HG02938 (cell line): ENCODE measurements around the gene P2RY6.

ENCODE experiments used
- ATAC-seq: cut with Tn5 transposase; IDR thresholded peaks from one replicate; pipeline ENCODE4 v1.9.1; 2021; ENCODE audit warnings: mild to moderate bottlenecking, moderate library complexity; ENCODE audit not compliant: unreplicated experiment

P2RY6 gene

DNA sequence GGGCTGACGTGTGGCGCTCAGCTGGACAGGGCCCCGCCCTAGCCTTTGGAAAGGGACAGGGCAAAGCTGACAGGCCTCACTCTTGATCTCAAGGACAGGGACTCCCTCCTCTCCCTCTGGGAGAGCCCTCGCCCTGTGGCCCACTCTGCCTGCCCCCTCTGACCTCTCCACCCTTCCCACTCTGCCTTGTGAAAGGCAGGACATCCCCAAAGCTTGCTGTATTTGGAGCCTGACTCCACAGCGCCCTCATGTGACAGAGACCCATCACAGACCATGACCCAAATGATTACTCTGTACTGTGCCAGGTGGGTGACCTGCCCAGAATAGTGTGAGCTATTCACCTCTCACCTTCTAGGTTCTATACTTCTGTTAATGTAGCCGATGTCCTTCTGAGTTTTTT lies 35.3 kb upstream of the P2RY6 start:
- no peak for ATAC-seq

DNA sequence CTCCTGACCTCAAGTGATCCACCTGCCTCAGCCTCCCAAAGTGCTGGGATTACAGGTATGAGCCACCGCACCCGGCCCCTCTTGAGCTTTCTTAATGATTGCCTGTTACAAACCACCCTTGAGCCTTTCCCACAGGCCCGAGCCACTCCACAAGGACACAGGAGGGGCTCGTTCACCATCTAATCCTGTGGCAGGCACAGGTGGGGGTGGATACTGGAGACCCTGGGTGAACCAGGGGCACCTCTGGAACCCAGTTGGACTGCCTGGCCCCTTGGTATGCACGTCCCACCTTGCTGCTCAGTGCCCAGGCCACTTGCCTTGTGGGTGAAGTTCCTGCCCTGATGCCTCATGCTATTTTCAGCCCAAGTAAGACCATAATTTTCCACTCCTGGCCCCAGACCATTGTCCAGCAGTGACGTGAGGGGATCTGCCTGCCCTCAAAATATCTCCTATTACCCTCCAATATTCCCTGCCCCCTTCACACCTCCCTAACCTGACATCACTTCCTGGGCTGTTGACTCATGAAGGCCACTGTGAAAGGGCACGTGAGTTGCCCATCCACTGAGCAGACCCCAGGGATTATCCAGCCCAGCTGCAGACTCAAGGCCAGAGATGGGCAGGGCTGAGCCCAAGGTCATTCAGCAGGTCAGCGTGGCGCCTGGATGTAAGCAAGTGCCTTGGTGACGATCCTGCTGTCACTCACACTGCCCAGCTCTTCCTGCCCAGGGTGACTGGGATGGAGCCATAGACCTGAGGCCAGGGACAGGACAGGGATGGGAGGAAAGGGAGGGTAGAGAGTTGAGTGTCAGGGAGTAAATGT lies 34.5 kb upstream of the P2RY6 start:
- no peak for ATAC-seq

DNA sequence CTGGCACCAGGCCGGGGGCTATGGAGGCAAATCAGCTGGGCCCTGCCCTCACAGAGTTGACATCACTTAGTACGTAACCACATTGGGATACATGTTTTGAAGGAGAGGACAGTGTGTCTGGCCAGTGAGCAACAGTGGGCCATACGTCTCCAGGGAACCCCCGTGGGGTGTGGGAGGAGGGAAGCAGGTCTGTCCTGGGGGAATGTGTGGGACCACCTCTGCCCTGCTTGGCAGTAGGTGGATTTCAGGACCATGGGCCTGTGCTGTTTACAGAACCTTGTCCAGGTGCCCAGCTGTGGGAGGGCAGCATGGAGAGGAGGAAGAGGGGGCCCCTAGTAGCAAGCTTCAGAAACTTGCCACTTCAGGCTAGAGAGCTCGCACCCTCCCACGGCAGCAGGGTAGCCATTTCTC lies 33.0 kb upstream of the P2RY6 start:
- no peak for ATAC-seq

DNA sequence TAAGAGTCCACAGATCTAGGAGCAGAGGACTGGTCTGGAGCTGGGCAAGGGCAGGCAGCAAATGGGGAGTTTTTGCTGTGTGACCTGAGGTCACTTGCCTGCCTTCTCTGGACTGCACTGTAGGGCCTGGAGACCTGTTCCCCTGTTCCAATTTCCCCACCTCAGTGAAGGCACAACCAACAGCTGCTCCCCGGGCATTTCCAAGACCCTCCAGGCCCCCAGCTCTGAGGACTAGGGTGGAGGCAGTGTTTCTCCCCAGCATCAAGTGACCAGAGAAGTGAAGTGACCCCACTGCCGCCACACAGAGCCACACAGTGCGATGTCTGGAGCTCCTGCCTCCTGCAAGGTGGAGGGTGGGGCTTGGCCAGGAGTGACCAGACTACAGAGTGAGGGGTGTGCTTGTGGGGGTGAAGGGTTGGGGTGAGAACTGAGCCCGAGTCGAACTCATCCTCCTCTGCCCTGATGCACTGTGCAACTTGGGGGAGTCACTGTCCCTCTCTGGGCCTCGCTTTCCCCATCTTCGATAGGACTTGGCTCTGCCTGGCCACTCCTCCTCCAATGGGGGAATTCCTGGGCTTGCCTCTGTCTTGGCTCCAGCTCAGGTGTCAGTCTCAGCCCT lies 32.5 kb upstream of the P2RY6 start:
- ATAC-seq: no peak

DNA sequence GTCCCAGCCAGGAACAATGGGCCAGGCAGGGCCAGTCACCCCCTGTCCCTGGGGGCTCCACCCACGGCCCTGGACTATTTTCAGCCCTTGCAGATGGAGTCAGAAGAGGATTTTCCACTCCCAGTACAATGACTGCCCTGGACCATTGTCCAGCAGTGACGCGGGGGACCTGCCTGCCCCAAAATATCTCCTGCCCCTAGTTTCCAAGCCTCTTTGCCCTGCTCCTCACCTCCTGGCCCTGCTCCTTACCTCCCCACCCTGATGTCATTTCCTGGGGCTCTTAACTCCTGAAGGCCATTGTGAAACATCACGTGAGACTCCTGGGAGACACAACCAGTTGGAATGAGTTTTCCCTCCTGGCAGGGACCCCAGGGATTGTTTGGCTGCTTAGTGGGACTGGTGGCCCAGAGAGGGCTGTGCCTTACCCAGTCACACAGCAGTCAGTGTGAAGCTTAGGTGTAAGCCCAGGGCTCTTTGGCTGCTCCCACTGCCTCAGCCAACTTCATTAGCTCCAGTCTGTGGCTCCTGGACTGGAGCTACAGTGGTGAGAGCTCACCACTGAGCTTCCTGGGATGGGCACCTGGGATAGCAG lies 31.9 kb upstream of the P2RY6 start:
- ATAC-seq: no peak

DNA sequence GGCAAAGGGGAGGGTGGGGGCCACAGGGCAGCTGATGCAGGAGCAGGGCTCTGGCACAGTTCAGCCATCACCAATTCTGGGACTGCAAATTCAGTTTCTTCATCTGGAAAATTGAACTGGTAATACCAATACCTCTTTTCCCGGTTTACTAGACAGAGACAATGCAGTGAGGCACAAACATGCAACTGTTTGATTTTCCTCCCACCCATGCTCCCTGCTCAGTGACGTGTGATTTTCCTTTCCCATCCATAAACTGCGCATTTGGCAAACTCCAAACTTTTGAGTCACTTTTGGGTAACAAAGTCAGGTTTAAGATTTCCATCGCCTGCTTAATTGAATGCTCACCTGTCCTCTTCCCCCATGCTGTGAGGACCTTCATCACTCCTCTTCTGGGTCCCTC lies 30.8 kb upstream of the P2RY6 start:
- no peak for ATAC-seq

DNA sequence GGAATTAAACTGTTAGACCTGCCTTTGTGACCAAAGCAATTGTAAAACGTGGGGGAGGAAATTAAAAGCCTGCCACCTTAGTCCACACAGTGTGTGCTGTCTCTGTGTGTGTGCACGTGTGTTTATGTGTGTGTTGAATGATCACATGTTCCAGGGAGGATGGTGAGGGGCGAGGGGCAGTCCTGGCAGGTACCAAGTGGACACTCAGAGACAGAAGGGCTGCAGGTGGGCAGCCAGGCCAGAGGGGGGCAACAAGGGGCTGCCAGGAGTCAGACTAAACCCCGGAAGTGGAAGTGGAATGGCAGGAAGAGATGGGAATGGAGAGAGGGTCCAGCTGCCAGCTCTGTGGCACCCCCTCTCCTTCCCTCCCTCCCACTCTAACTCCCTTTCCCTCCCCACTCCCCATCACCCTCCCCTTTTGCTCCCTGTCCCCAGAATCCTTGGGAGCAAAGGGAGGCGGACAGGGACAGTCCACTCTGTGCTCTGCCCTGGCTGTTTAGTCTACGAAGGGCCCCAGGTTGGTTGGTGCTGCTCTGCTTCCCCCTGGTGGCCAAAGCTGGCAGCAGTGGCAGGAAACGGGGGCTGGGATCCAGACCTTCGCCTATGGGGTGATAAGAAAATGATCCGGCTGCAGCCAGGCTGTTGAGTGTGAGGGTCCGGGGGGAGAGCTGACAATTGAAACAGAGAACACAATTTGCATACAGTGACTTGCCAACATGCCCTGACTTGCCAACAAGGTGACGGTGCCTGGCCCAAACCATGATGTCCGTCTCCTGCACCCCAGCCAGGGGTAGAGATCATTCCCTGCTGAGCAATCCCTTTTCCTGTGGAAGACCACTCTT lies 29.7 kb upstream of the P2RY6 start:
- no peak for ATAC-seq

DNA sequence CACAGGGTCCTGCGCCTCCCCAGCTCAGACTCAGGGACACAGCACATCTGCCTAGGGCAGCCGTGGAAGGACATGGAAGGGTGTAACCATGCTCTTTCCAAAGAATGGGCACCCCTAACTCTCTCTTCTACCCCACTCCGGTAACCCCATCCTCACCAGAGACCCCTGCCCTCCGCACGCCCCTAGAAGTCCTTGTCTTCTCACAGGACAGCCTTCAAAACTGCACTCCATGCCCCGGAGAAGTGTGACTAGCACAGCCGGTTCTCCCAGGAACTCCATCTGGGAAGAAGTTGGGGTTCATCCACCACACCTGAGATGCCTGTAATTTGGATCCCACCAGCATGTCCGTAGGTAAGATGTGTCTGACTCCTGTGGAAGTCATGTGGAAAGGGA lies 29.0 kb upstream of the P2RY6 start:
- ATAC-seq: no peak

DNA sequence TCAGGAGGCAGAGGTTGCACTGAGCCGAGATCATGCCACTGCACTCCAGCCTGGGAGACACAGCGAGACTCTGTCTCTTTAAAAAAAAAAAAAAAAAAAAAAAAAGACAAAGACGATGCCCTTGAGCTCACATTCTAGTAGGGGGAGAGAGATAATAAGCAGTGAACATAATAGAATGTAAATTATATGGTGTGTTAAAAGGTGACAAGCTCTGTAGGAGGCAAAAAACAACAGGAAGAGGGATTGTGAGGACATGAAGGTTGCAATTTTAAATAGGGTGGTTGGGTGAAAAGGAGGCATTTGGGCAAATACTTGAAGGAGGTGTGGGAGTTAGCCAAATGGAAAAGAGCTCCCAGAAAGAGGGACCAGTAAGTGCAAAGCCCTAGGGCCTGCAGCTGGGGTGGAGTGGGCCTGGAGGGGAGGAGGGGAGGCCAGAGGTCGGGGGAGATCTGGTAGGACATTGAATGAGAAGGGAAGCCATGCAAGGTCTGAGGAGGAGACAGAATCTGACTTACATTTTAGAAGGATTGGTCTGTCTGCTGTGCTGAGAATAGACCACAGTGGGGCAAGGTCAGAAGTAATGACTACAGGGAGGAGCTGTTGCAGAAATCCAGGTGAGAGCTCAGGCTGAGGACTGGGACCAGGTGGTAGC lies 27.4 kb upstream of the P2RY6 start:
- ATAC-seq: no peak

DNA sequence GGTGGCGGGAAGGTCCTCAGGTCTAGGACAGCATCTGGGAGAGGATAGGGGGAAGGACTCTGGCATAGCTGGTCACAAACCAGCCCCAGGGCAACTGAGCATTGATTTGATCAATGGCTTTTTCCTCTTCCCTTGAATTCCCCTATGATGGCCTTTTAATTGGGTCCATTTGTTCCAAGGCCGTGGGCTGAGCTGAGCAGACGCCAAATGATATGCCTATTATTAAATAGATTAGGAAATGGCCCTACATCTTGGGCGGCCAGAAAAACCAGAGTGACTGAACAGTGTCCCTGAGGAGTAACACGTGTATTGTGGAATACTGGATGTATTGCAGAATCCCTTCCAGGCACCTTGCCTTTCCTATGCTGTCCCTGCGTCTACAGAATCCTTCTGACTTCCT lies 26.7 kb upstream of the P2RY6 start:
- ATAC-seq: no peak

DNA sequence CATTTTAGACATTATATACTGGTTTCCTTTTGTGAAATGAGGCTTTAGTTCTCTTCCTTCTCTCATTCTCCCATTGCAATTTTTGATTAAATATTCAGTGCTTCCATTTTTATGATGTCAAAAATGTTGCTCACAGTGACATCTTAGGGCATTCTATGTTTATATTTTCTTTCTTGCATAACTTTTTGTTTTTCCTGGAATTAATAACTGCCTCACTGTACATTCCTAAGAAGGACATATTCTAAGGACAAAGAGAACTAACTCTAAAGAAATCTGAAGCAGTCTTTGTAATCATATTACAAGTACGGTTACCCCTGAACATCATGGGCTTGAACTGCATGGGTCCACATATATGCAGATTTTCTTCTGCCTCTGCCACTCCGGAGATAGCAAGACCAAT lies 25.8 kb upstream of the P2RY6 start:
- no peak for ATAC-seq

DNA sequence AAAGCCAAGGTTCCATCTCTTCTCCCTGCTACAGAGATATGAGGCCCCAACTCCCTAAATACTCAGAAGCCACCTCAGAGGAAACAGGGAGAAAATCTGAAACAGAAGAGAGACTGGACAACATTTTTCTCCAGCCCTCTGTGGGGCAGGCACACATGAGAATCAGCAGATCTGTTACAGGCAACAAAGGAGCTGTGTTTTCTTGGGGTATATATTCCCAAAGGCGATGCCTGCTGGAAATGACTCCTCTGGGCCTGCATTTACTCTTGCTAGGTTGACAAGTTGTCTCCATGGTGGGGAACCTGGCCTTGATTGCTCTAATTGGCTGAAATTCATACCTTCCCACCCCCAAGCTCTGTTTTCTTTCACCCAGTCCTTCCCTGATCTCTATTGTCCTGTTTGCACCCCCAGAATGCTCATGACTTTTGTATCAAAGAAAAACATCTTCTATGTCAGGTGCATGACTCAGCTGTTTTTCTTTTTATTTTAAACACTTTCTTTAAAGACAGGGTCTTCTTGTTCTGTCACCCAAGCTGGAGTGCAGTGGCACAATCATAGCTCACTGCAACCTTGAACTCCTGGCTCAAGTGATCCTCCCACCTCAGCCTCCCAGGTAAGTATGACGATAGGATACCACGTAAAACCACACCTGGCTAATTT lies 23.5 kb upstream of the P2RY6 start:
- ATAC-seq: no peak

DNA sequence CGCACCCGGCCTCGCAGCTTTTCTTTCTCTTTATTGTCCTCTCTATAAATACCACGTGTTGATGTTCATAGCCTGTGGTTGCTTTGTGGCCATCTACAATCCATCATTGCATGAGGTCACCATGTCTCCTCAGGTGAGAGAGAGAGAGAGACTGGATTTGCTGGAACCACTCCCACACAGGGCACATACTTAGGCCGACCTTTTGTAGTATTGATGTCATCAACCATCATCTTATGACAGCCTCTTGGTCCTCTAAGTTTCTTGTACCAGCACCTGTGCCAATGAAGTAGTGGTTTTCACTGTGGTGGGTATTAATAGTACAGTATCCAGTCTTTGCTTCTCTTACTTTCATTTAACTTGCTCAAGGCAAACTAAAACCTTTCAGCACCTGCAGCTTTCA lies 22.8 kb upstream of the P2RY6 start:
- no peak for ATAC-seq

DNA sequence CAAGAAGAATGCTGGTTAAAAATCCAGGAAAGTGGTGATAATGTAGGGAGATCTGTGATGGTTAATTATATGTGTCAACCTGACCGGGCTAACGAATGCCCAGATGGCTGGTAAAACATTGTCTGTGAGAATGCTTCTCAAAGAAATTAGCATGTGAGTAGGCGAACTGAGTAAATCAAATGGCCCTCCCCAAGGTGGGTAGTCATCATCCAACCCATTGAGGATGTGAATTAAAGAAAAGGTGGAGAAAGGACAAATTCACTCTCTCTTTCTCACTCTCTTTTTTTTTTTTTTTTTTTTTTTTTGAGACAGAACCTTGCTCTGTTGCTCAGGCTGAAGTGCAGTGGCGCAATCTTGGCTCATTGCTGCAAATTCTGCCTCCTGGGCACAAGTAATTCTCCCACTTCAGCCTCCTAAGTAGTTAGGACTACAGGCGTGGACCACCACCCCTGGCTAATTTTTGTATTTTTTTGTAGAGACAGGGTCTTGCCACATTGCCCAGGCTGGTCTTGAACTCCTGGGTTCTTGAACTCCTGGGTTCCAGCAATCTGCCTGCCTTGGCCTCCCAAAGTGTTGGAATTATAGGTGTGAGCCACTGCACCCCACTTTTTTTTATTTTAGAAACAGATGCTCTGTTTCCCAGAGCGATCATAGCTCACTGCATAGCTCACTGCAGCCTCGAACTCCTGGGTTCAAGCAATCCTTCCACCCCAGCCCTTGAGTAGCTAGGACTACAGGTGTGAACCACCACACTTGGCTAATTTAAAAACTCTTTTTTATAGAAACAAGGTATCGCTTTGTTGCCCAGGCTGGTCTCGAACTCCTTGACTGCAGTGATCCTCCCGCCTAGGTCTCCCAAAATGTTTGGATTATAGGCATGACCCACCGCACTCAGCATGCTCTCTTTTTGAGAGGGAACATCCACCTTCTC lies 22.0 kb upstream of the P2RY6 start:
- ATAC-seq: no peak

DNA sequence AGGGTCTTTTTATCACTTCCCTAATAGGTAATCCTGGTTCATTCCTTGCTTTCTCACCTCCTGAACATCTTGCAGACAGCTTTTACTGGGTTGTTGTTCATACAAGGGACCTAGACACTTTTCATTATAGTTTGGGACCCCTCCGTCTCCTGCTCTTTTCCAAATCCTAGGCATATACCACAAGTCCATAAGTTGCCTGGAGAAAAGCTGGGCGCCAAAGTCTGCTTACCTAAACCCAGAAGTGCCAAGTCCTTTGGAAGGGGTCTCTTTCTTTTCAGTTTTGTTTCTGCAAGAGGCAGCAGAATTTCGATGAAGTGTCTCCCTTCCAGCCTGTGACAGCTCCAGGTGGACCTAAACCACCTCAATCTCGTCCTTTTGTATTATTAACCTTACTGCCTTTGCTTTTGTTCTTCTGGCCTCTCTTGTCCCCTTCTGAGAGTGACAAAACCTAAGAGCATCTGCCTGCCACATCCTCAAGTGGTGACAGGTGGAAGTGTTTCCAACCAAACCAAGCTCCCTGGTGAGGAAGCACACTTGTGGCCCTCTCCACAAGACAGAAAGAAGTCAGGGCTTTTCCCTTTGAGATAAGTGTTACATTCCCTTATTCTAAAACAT lies 19.5 kb upstream of the P2RY6 start:
- ATAC-seq: no peak

DNA sequence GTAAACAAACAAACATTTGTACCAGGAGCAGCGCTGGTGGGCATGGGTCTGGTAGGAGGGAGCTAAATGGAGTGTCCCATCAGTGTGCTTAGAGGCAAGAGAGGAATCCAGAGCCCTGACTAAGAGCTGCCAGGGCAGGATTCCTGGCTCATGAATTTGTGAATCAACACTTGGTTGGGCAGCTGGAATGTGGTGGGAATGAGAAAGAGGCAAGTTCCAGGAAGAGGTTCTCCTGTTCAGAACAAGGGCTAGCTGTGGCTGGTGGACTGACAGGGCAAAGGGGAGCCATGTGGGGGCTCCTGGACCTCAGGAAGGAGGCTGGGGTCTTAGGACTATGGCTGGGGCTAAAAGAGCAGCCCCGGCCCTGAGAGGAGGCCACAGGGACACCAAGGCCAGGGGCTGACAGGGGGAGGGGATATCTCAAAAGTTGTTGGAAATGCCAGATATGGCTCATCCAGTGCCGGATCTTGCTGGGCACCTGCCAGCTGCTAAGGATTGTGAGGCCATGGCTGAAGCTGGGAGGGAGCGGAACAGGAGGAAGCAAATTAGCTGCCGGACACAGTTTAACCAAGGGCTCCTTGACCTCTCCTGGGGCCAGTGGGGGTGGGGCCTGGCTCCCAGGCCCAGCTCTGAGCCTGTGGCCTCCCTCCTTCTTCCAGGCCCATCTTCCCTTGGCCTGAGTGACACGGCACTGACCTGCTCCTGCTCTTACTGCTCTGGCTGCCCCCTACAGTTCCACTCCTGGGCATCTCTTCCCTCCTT lies 14.6 kb upstream of the P2RY6 start:
- no peak for ATAC-seq

DNA sequence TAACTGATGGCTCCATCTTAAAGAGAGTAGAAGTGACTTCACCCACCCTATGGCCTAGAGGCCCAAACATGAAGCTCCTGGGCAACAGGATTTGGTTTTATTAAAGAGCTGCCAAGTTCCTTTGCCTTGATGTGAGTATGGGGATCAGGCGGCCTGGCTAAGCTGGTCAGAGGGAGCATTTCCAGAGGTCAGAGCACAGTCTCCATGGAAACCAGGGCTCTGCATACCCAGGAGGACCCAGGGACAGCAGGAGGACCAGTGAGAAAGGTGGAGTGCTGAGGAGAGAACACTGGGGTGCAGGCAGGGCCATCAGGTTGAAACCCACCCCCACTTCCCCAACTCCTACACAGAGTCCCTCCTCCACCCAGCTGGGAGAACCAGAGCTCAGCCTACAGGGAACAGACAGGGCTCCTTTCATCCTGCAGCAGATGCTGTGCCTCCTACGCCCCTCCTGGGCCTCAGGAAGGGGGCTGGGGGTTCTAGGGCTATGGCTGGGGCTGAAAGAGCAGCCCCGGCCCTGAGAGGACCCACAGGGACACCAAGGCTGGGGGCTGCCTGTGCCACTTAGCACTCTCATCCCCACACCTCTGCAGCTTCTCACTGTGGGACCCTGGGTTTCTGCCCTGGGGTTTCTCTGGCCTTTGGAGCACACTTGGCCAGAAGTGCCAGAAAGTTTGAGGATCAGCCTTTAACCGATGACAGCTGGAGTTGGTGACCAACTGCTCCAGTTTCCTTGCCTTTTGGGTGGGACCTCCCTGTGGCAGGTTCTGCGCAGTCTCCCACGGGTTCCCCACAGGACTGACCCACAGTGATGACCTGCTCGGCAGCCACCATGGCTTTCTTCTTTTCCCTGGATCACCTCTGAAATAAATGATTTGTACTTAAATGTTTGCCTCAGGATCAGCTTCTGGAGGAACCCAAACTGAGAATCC lies 13.8 kb upstream of the P2RY6 start:
- no peak for ATAC-seq
